Panc1 (cell line): ENCODE data around the gene GSG1. TPM values are rescaled to one million over a fixed set of nuclear protein-coding genes. Genes with fewer than 3 reads are reported as not detected.

Source experiments
- ATAC-seq: fragments of 200-7000 bp; cut with Tn5 transposase; 2 replicates; pipeline ENCODE4 v1.9.1; 2020; ENCODE audit warnings: mild to moderate bottlenecking, moderate library complexity
- BruUV-seq: library from RNA; stranded (reverse); fragments of 400-500 nt; replicated peaks from 2 replicates; lab custom pipeline; 2021; lab: Mats Ljungman, UMichigan
- CTCF ChIA-PET: fragments of 300-600 bp; sonication (Branson Sonifier 250); formaldehyde crosslinking; loops from one replicate; lab custom pipeline; 2022; ENCODE audit warnings: antibody characterized with exemption; lab: Charles Lee
- POLR2A ChIA-PET: fragments of 300-600 bp; sonication (Branson Sonifier 250); formaldehyde crosslinking; loops from one replicate; lab custom pipeline; 2022; ENCODE audit warnings: antibody characterized with exemption; lab: Charles Lee
- DNase-seq: peaks from one replicate; pipeline ENCODE4 v3.0.0-alpha.2; 2010; ENCODE audit warnings: low read depth, low spot score
- H3K27ac ChIP-seq: 2 replicates; pipeline ENCODE4 v1.5.1; 2011; ENCODE audit warnings: mild to moderate bottlenecking, low read length, inconsistent platforms
- H3K27me3 ChIP-seq: fragments of 200-500 bp; sonication (Bioruptor generic); 2 replicates; pipeline ENCODE4 v1.6.0; 2014; ENCODE audit warnings: low read length, inconsistent platforms; ENCODE audit not compliant: control insufficient read depth, insufficient read depth
- H3K36me3 ChIP-seq: fragments of 200-500 bp; sonication (Bioruptor generic); 2 replicates; pipeline ENCODE4 v1.5.1; 2014; ENCODE audit warnings: inconsistent platforms, mild to moderate bottlenecking, low read length, moderate library complexity; ENCODE audit not compliant: control insufficient read depth, insufficient read depth
- H3K4me1 ChIP-seq: 2 replicates; pipeline ENCODE4 v1.5.1; 2011; ENCODE audit warnings: inconsistent platforms, mild to moderate bottlenecking, low read length, moderate library complexity; ENCODE audit not compliant: control insufficient read depth, insufficient read depth
- H3K4me3 ChIP-seq, 2 experiments: 2 replicates each; pipeline ENCODE4 v1.5.1; 2011 to 2012; ENCODE audit warnings: low read depth in 2 of 2, low read length in 2 of 2, mild to moderate bottlenecking in 2 of 2, inconsistent platforms in 1 of 2, moderate library complexity in 1 of 2
- H3K9me3 ChIP-seq: fragments of 200-500 bp; sonication (Bioruptor generic); 2 replicates; pipeline ENCODE4 v1.5.1; 2014; ENCODE audit warnings: low read depth, mild to moderate bottlenecking, inconsistent platforms, low read length, moderate library complexity; ENCODE audit not compliant: control insufficient read depth, insufficient read depth
- POLR2AphosphoS5 ChIP-seq: IDR thresholded peaks from 2 replicates; pipeline ENCODE4 v1.6.1; 2012; ENCODE audit warnings: mild to moderate bottlenecking, low read depth, low read length, moderate library complexity
- SIN3A ChIP-seq: IDR thresholded peaks from 2 replicates; pipeline ENCODE4 v1.6.1; 2012; ENCODE audit warnings: low read depth, mild to moderate bottlenecking, low read length, moderate library complexity, borderline replicate concordance; ENCODE audit not compliant: insufficient read depth
- TCF7L2 ChIP-seq: IDR thresholded peaks from 2 replicates; pipeline ENCODE4 v1.6.1; 2011; ENCODE audit warnings: mild to moderate bottlenecking, low read depth, low read length, inconsistent platforms
- in situ Hi-C: cut with HindIII; loops from 2 replicates; pipeline ENCODE4 v1.10.0; 2016; ENCODE audit warnings: low sequenced_read_pairs, low pct_unique_long_range_greater_than_20kb
- intact Hi-C: fragments of 100-400 bp; cut with micrococcal nuclease; formaldehyde crosslinking; loops from one replicate; pipeline ENCODE4 v1.10.0; 2022; ENCODE audit not compliant: unreplicated experiment
- total RNA-seq: library from RNA; stranded (reverse); gene quantifications from one replicate; pipeline ENCODE4 v1.2.1, GENCODE V29; 2021; ENCODE audit not compliant: unreplicated experiment
- TF ChIP-seq, protein P1 (sequence below), 2 experiments: IDR thresholded peaks; 2 replicates each; pipeline ENCODE4 v1.6.1; 2011 to 2012; ENCODE audit warnings: low read depth in 2 of 2, control low read depth in 1 of 2, low read length in 1 of 2, mild to moderate bottlenecking in 1 of 2, moderate library complexity in 1 of 2; ENCODE audit not compliant: insufficient read depth in 1 of 2
- TF ChIP-seq, protein P2 (sequence below): fragments of 450-650 bp; IDR thresholded peaks from 2 replicates; pipeline ENCODE4 v1.5.1; 2017; ENCODE audit warnings: mild to moderate bottlenecking

The GSG1 gene
- total RNA-seq, 1 experiment from 2014 or later = not detected

DNA sequence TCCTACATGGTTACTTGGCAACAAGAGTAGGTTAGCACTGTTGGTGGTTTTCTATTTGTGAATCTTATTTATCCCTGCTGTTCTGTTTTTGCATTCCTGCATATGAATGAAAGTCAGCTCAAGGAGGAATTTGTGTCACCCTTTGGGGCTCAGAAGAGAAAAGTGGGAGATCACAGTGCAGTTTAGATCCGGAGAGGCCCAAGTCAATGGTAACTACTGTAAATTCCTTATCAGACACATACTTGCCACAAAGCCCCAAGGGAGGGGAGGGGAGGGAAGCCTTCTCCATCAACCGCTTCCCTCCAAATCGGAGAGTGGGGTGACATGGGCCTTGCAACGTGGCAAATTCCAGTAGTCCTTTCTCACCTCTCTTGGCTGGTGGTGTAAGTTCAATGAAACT lies 15.0 kb downstream of the GSG1 start:
- CTCF ChIA-PET = no interaction called here
- Histone ChIP-seq H3K4me3 (no peak overlapping the region), H3K4me1 (0 out of 2 replicates have a peak, but pooled peaks cover 4% of the 10 kb centered on the region), H3K36me3 (no peaks in the 10 kb centered on the region), H3K9me3 (no peaks in the 10 kb centered on the region), H3K27me3 (no peaks in the 10 kb centered on the region), H3K27ac (no peak overlapping the region)
- DNase-seq = no peak
- POLR2A ChIA-PET = no interaction called here
- intact Hi-C loops (no loop called here), in situ Hi-C loops (no loop called here)
- ATAC-seq = no peak
- TF ChIP-seq, protein P1, sequence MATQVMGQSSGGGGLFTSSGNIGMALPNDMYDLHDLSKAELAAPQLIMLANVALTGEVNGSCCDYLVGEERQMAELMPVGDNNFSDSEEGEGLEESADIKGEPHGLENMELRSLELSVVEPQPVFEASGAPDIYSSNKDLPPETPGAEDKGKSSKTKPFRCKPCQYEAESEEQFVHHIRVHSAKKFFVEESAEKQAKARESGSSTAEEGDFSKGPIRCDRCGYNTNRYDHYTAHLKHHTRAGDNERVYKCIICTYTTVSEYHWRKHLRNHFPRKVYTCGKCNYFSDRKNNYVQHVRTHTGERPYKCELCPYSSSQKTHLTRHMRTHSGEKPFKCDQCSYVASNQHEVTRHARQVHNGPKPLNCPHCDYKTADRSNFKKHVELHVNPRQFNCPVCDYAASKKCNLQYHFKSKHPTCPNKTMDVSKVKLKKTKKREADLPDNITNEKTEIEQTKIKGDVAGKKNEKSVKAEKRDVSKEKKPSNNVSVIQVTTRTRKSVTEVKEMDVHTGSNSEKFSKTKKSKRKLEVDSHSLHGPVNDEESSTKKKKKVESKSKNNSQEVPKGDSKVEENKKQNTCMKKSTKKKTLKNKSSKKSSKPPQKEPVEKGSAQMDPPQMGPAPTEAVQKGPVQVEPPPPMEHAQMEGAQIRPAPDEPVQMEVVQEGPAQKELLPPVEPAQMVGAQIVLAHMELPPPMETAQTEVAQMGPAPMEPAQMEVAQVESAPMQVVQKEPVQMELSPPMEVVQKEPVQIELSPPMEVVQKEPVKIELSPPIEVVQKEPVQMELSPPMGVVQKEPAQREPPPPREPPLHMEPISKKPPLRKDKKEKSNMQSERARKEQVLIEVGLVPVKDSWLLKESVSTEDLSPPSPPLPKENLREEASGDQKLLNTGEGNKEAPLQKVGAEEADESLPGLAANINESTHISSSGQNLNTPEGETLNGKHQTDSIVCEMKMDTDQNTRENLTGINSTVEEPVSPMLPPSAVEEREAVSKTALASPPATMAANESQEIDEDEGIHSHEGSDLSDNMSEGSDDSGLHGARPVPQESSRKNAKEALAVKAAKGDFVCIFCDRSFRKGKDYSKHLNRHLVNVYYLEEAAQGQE (IDR thresholded peaks at IDR 0.05; ENCODE audit: insufficient read depth in 1 of 2, low read depth in 2 of 2, low read length in 1 of 2) = no peak
- no peak for TF ChIP-seq POLR2AphosphoS5
- no TSS peak for BruUV-seq

DNA sequence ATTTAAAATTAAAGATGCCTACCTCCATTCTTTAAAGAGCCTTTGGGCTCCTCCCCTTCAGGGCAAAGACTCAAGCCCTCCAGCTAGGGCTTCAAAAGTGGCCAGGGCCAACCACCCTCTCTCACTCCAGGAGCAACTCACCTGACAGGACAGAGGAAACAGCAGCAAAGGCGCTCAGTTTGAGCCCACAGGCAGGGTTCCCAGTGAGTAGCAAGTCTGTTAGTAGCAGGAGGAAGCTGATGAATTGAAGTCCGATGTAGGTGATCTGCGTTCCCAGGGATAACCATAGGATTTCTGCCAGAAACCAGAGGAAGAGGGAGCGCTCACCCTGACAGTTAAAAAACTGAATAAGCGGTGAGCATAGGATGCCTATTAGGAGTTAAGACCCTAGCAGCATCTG lies 15.7 kb downstream of the GSG1 start:
- BruUV-seq = no TSS peak
- ATAC-seq (no peak), DNase-seq (no peak)
- 0 out of 2 replicates have a peak, but pooled peaks cover 4% of the 10 kb centered on the region for H3K4me1 ChIP-seq
- no peaks in the 10 kb centered on the region for H3K9me3 ChIP-seq
- no peaks in the 10 kb centered on the region for H3K27me3 ChIP-seq
- H3K36me3 ChIP-seq = no peaks in the 10 kb centered on the region
- no peak overlapping the region for H3K27ac ChIP-seq
- H3K4me3 ChIP-seq = no peak overlapping the region
- no peak for TF ChIP-seq TCF7L2
- TF ChIP-seq POLR2AphosphoS5 = no peak
- no peak for TF ChIP-seq SIN3A
- TF ChIP-seq, protein P2, sequence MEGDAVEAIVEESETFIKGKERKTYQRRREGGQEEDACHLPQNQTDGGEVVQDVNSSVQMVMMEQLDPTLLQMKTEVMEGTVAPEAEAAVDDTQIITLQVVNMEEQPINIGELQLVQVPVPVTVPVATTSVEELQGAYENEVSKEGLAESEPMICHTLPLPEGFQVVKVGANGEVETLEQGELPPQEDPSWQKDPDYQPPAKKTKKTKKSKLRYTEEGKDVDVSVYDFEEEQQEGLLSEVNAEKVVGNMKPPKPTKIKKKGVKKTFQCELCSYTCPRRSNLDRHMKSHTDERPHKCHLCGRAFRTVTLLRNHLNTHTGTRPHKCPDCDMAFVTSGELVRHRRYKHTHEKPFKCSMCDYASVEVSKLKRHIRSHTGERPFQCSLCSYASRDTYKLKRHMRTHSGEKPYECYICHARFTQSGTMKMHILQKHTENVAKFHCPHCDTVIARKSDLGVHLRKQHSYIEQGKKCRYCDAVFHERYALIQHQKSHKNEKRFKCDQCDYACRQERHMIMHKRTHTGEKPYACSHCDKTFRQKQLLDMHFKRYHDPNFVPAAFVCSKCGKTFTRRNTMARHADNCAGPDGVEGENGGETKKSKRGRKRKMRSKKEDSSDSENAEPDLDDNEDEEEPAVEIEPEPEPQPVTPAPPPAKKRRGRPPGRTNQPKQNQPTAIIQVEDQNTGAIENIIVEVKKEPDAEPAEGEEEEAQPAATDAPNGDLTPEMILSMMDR = no peak
- in situ Hi-C loops (no loop called here), intact Hi-C loops (no loop called here)
- ChIA-PET CTCF (no interaction called here), POLR2A (no interaction called here)

DNA sequence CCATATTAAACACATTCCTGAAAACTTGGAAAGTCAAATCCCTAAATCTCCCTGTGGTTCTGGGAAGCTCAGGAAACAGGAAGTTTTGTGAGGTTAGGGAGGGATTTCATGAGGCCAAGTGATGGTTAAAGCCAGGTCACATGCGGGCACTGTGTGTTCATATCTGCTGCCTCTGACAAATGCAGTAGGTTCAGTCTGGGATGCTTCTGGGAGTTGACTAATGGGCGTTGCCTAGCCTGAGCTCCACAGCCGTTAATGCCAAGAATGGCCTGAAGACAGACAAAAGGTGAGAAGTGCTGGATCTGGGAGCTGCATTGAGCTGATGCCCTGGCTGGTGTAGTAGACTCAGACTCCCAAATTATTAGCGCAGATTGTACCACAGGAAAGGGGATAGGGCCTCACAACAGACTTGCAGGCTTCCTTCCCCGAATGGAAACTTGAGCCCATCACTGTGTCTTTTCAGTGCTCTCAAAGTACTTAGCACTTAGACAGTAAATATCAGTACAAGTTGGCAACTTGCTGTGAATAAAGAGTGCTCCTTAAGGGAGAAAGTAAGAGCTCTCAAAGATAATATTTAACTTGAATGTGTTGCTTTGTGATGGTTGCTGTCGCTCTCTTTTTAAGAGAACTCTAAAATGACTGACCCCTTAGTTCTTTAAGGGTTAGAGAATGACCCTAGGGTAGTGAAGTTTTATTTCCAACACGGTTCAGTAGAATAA lies 17.3 kb downstream of the GSG1 start:
- no peaks in the 10 kb centered on the region for H3K9me3 ChIP-seq
- H3K4me3 ChIP-seq = no peak overlapping the region
- no peak overlapping the region for H3K27ac ChIP-seq
- TF ChIP-seq, protein P2 = no peak
- no peak for TF ChIP-seq SIN3A
- TF ChIP-seq, protein P1 (IDR thresholded peaks at IDR 0.05; ENCODE audit: insufficient read depth in 1 of 2, low read depth in 2 of 2, low read length in 1 of 2) = no peak
- TF ChIP-seq POLR2AphosphoS5 = no peak
- no peak for TF ChIP-seq TCF7L2
- no TSS peak for BruUV-seq
- POLR2A ChIA-PET = interaction anchor here (0.6 kb wide), 1 partner anchor 51 kb away, joined by 4 read pairs; no protein-coding TSS in a partner anchor
- DNase-seq (no peak), ATAC-seq (no peak)
- intact Hi-C loops (no loop called here), in situ Hi-C loops (no loop called here)
- H3K4me1 ChIP-seq = no peaks in the 10 kb centered on the region
- CTCF ChIA-PET = no interaction called here
- no peaks in the 10 kb centered on the region for H3K36me3 ChIP-seq
- no peaks in the 10 kb centered on the region for H3K27me3 ChIP-seq
